ENCODE results near the gene SLC4A11.

The SLC4A11 gene

DNA sequence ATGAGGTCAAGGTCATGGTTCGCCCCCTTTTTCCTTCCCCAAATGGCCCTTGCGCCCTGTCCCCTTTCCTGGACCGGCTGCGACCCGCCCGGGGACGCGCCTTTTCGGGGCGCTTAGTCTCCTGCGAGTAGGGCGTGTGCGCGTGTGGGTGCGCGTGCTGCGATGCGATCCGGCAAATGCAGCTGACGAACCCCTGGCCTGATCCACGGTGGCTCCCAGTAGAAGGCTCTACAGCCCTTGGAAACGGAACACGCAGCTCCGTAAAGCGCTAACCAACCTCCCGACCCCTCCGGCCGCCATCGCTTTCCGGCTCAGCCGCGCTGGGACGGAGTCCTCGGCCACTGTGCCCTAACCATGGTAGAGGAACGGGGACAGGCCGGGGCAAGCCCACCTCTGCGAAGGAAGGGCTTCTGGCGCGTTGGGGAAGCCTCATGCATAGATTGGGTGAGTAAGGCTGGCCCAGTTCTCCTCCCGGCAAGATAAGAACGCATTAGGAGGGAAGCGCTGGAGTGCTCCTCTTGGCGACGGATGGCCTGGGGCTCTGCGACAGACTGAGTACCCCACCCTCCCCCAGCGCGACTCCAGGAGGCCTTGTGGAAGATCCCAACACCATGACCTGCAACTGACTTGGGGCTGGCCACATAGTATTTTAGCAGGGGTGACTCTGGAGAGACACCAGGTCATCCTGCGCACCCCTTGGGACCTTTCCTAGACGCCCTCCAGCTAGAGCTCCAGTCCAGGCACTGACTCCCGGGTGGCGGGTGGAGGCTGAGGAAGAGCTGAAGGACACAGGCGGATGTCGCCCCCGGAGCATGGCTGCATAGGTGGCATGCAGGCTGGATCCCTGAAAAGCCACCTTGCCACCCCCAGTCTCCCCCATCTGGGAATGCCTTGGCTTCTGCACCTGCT is 1.1 kb upstream of the SLC4A11 start:
- peak overlapping the region; percentile 57 for H3K4me3 ChIP-seq (ENCODE audit: low read depth, low read length)
- TF ChIP-seq, protein P1, sequence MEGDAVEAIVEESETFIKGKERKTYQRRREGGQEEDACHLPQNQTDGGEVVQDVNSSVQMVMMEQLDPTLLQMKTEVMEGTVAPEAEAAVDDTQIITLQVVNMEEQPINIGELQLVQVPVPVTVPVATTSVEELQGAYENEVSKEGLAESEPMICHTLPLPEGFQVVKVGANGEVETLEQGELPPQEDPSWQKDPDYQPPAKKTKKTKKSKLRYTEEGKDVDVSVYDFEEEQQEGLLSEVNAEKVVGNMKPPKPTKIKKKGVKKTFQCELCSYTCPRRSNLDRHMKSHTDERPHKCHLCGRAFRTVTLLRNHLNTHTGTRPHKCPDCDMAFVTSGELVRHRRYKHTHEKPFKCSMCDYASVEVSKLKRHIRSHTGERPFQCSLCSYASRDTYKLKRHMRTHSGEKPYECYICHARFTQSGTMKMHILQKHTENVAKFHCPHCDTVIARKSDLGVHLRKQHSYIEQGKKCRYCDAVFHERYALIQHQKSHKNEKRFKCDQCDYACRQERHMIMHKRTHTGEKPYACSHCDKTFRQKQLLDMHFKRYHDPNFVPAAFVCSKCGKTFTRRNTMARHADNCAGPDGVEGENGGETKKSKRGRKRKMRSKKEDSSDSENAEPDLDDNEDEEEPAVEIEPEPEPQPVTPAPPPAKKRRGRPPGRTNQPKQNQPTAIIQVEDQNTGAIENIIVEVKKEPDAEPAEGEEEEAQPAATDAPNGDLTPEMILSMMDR (IDR thresholded peaks at IDR 0.05; ENCODE audit: low read depth, low read length, missing control alignments), result no peak
- DNase-seq (ENCODE audit: low read depth), result no peak

DNA sequence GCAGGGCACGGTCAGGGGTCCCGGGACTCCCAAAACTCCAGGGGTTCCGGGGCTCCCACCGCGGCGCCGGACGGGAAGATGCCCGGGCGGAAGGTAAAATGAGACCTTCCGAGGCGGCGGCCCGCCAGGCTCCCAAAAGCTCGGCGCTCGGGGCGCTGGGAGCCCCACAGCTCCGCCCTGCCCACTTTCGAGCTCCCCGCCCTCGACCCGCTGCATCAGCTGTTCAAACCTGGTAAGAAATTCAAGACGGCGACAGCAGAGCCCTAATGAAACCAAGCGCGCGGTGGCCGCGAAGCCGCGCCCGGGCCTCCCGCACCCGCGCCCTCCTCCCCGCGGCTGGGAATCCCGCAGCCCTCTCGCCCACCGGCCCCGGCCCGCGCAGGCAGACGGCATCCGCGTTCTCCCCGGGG is 369 bp downstream of the SLC4A11 start:
- TF ChIP-seq, protein P1 (IDR thresholded peaks at IDR 0.05; ENCODE audit: low read depth, low read length, missing control alignments), result no peak
- peak overlapping the region; percentile 57 for H3K4me3 ChIP-seq (ENCODE audit: low read depth, low read length)
- no peak for DNase-seq (ENCODE audit: low read depth)

DNA sequence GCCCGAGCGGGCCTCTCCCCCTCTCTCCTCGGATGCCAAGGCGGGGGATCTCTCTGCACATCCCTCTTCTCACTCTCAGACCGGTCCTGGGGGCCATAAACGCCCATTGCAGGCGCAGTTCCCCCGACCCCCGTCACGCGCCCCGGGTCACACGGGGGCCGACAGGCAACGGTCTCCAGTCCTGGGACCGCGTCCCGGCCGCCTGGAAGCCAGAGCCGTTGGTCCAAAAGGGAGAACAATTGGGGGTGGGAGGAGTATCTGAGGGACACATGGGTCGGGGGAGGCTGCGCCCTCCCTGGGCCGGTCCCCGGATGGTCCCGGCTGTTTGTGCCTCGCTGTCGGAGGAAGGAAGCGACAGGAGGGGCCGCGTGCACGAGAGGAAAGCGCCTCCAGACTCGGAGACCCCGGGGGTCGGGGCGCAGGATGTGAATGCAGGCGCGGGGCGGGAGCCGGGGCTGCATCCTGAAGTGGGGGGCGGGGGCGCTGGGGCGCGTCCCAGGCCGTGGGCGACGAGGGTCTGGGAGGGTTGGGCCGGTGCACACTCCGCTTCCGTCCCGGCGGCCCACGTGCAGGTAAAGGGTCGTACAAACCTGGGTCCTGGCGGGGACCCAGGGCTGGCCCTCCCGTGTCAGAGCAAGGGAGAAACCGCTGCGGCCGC is 903 bp downstream of the SLC4A11 start:
- no peak for DNase-seq (ENCODE audit: low read depth)
- H3K4me3 ChIP-seq (ENCODE audit: low read depth, low read length), result peak overlapping the region; percentile 57
- TF ChIP-seq, protein P1 (IDR thresholded peaks at IDR 0.05; ENCODE audit: low read depth, low read length, missing control alignments), result no peak

DNA sequence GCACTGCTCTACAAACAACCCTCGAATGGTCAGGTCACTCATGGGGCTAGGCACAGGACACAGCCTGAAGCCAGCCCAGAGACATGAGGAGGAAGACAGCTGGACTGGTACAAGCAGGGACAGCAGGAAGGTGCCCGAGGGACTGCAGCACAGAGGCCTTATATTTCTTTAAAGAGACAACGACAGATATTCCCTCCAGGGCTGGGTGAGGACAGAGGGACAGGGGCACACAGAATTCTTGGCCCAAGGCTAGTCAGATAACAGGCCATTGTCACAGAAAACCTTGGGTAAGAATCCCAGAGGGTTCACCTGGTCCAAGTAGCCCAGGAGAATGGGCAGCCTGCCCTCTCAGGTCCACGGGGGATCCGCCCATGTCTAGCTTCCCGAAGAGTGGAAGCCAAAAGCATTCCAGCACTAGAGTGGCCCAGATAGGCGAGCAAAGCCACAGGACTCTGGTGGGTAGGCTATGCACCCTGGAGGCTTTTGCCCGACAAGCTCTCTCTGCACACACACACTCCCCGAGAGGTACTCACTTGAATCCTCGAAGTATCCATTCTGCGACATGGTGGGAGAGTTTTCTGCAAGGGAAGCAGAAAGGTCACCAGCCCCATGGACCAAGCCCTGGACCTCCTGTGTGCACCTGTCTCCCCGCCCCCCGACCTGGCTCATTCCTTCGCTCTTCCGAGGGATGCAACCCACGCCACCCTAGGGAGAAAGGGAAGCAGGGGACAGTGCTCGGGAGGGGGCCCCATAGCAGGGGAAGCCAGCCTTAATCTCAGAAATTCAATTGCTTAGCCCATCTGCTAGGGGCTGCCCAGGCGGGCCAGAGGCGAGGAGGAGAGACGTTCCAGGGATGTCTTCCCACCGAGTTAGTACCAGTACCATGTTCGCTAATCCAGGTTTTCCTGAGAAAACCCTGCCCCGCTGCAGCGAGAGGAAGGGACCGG is 1.7 kb downstream of the SLC4A11 start:
- no peak for DNase-seq (ENCODE audit: low read depth)
- TF ChIP-seq, protein P1 (IDR thresholded peaks at IDR 0.05; ENCODE audit: low read depth, low read length, missing control alignments), result no peak
- H3K4me3 ChIP-seq (ENCODE audit: low read depth, low read length), result no peak overlapping the region

DNA sequence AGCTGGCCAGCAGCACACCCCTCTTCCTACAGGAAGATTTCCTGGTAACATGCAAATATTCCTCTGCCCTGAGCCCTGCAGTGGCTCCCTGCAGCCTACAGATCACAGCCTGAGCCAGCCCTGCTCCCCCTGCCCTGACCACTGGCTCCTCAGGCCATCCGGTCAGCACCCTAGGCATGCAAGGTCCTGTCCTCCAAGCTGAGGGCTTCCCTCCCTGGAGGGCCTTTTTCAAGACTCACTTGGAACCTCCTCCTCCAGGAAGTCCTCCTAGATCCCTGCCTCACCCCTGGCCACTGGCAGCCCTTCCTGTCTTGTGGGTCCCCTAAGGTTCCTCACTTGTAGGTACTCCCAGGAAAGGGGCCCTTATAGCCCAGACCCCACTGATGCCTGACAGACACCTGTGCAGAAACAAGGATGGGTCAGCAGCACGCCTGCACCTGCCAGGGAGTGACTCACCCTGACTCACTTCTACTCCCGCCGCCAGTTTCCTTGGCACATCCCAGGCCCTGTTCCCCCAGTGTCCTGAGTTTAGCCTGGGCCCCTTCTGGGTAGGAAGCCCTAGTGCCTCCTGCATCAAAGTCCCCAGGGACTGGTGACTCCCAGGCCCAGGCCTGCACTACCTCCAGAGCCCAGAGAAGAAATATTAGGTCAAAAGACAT is 3.2 kb downstream of the SLC4A11 start:
- H3K4me3 ChIP-seq (ENCODE audit: low read depth, low read length), result no peak overlapping the region
- TF ChIP-seq, protein P1 (IDR thresholded peaks at IDR 0.05; ENCODE audit: low read depth, low read length, missing control alignments), result no peak
- peak; percentile 5 for DNase-seq (ENCODE audit: low read depth)

DNA sequence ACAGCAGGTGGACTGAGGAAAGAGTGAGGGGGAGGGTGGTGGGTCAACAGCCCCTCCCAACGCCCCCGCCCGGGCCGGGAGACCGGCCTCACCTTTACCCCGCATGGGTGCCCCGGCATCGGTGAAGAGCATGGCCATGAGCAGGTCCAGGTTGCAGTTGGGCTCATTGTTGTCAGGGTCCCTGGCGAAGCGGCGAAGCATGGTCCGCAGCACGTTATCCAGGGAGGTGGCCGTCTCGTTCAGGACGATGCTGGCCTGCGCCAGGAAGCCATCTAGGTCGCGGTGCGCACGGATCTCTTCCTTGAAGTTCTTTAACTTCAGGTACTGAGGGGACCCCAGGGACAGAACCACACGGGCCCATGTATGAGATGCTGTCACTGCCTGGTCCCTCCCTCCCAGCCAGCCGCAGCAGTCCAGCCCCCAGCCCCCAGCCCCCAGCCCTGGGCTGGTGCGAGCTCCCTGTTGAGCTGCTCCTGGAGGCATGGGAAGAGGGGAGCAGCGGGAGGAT is 4.9 kb downstream of the SLC4A11 start:
- TF ChIP-seq, protein P1 (IDR thresholded peaks at IDR 0.05; ENCODE audit: low read depth, low read length, missing control alignments), result no peak
- no peak overlapping the region for H3K4me3 ChIP-seq (ENCODE audit: low read depth, low read length)
- DNase-seq (ENCODE audit: low read depth), result no peak

Data from GM12864 (cell line).